Neutrophil (primary cell): ENCODE data around the gene GRAPL.
"Not testable (repeated sequence)": the region's sequence is repeated elsewhere in the genome, so short reads cannot be mapped to it uniquely, and the experiment has no call there.

Experiments used
- H3K27ac ChIP-seq: fragments of 200-600 bp; sonication (generic); 2 replicates; pipeline ENCODE4 v1.5.1; 2016; ENCODE audit warnings: mild to moderate bottlenecking, moderate library complexity
- H3K27me3 ChIP-seq: fragments of 200-600 bp; sonication (generic); 2 replicates; pipeline ENCODE4 v1.6.0; 2016; ENCODE audit warnings: mild to moderate bottlenecking
- H3K36me3 ChIP-seq: fragments of 200-600 bp; sonication (generic); 2 replicates; pipeline ENCODE4 v1.5.1; 2017
- H3K4me1 ChIP-seq, 2 experiments: fragments of 200-600 bp in 1 of 2; sonication (generic) in 1 of 2; 1 replicate in 1 of 2; 2 replicates in 1 of 2; pipeline versions ENCODE4 v1.5.1 to v1.6.1; 2013 to 2016; ENCODE audit warnings: low read depth in 1 of 2, low read length in 1 of 2, mild to moderate bottlenecking in 1 of 2, moderate library complexity in 1 of 2; ENCODE audit not compliant: control insufficient read depth in 1 of 2, insufficient read depth in 1 of 2
- H3K4me3 ChIP-seq, 2 experiments: fragments of 200-600 bp in 1 of 2; sonication (generic) in 1 of 2; 1 replicate in 1 of 2; 2 replicates in 1 of 2; pipeline ENCODE4 v1.5.1; 2013 to 2016; ENCODE audit warnings: low read depth in 1 of 2, low read length in 1 of 2, mild to moderate bottlenecking in 1 of 2, moderate library complexity in 1 of 2
- H3K9me3 ChIP-seq: fragments of 200-600 bp; sonication (generic); 2 replicates; pipeline ENCODE4 v1.5.1; 2016

Gene GRAPL

DNA sequence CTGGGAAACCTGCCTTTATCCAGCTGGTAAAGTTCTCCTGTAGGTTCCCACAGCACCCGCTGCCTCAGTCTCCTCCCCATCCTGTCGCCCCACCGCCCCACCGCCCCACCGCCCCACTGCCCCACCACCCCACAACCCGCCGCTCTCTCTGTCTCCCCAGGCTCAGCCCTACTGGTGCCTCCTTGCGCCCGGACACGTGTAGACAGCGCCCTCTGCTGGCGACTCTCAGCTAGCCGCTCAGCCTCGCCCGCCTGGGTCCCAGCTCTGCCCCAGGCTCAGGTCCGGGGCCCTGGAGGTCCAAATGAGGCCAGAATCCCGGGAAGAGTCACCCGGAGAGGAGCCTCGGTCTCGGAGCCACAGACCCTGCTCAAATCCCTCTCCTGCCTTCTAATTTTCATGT, 48.0 kb downstream of the GRAPL start:
- not testable (repeated sequence) for H3K4me3 ChIP-seq, H3K27ac ChIP-seq, H3K9me3 ChIP-seq, H3K27me3 ChIP-seq, H3K4me1 ChIP-seq, H3K36me3 ChIP-seq

DNA sequence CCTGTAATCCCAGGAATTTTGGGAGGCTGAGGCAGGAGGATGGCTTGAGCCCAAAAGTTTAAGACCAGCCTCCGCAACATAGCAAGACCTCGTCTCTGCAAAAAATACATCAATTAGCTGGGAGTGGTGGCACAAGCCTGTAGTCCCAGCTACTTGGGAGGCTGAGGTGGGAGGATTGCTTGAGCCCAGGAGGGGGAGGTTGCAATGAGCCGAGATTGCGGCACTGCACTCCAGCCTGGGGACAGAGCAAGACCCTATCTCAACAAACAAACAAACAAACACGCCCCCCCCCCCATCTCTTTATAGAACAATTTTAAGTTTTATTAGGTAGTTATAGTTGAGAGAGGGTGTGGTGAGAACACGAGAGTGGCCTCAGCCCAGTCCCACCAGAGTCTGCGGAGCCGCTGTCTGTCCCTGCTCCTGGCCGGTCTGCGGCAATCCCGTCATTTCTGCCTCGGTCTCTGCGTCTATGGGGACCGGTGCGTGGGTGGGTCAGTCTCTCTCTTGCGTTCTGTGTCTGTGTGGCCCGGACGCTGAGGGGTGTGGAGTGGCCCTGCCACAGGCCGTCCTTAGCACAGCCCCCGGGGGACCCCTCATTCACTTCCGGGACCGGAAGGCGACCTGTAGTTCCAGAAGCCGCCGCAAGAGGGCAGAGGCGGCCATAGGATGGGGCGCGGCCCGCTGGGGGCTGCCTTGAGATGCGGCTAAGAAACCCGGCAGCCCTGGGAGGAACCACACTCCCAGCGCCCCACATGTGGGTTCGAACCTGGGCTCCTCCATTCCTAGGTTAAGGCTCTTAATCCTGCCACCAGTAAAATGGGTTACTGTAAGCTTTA, 53.9 kb downstream of the GRAPL start:
- H3K9me3 ChIP-seq, H3K27me3 ChIP-seq, H3K4me3 ChIP-seq, H3K36me3 ChIP-seq, H3K27ac ChIP-seq, H3K4me1 ChIP-seq: not testable (repeated sequence)

DNA sequence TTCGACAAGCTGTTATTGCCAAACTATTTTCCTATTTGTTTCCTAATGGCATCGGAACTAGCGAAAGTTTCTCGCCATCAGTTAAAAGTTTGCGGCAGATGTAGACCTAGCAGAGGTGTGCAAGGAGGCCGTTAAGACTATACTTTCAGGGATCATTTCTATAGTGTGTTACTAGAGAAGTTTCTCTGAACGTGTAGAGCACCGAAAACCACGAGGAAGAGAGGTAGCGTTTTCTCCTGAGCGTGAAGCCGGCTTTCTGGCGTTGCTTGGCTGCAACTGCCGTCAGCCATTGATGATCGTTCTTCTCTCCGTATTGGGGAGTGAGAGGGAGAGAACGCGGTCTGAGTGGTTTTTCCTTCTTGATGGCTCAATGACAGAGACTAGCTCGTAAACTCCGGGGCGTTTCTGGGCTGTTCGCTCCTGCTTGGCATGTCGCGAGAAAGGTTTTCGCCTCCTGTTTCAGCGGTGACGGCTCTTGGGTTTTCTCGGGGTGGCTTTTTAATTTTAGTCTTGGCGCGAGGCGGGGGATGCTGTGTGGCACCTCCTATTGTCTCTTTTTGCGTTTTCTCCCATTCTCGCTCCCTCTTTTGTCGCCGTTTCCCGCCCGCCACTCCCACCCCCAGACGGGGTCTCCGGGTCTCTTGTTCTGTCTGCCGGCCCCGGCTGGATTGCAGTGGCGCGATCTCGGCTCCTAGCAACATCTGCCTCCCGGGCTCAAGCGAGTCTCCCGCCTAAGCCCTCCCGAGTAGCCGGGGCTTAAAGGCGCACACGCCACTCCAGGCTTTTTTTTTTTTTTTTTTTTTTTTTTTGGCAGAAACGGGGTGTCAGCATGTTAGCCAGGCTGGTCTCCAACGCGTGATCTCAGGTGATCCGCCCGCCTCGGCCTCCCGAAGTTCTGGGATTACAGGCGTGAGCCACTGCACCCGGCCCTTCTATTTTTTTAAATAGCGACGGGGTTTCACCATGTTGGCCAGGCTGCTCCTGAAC, 60.8 kb downstream of the GRAPL start:
- Histone ChIP-seq H3K4me3 (peak overlapping the region in 1 of 2 experiments; percentile 54), H3K27ac (peak overlapping the region; percentile 65)
- H3K27me3 ChIP-seq, H3K4me1 ChIP-seq, H3K36me3 ChIP-seq, H3K9me3 ChIP-seq: not testable (repeated sequence)

DNA sequence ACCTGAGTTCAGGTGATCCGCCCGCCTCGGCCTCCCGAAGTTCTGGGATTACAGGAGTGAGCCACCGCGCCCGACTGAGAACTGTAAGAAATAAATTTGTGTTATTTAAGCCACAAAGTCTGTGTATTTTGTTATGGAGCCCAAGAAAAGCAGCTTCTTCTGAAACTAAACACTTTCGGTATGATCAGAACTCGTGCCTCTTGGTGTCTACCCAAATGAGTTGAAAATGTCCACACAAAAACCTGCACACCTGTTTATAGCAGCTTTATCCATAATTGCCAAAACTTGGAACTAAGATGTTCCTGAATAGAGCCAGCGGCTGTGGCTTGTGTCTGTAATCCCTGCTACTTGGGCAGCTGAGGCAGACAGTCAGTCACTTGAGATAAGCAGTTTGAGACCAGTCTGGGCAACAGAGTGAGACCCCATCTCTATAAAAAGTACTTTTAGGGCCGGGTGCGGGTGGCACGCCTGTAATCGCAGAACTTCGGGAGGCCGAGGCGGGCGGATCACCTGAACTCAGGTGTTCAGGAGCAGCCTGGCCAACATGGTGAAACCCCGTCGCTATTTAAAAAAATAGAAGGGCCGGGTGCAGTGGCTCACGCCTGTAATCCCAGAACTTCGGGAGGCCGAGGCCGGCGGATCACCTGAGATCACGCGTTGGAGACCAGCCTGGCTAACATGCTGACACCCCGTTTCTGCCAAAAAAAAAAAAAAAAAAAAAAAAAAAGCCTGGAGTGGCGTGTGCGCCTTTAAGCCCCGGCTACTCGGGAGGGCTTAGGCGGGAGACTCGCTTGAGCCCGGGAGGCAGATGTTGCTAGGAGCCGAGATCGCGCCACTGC, 61.7 kb downstream of the GRAPL start:
- H3K4me1 ChIP-seq, H3K36me3 ChIP-seq, H3K27me3 ChIP-seq, H3K9me3 ChIP-seq, H3K27ac ChIP-seq, H3K4me3 ChIP-seq: not testable (repeated sequence)

DNA sequence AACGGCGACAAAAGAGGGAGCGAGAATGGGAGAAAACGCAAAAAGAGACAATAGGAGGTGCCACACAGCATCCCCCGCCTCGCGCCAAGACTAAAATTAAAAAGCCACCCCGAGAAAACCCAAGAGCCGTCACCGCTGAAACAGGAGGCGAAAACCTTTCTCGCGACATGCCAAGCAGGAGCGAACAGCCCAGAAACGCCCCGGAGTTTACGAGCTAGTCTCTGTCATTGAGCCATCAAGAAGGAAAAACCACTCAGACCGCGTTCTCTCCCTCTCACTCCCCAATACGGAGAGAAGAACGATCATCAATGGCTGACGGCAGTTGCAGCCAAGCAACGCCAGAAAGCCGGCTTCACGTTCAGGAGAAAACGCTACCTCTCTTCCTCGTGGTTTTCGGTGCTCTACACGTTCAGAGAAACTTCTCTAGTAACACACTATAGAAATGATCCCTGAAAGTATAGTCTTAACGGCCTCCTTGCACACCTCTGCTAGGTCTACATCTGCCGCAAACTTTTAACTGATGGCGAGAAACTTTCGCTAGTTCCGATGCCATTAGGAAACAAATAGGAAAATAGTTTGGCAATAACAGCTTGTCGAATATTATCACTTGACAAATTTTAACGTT, 62.5 kb downstream of the GRAPL start:
- not testable (repeated sequence) for H3K4me1 ChIP-seq, H3K9me3 ChIP-seq, H3K36me3 ChIP-seq, H3K4me3 ChIP-seq, H3K27me3 ChIP-seq, H3K27ac ChIP-seq

DNA sequence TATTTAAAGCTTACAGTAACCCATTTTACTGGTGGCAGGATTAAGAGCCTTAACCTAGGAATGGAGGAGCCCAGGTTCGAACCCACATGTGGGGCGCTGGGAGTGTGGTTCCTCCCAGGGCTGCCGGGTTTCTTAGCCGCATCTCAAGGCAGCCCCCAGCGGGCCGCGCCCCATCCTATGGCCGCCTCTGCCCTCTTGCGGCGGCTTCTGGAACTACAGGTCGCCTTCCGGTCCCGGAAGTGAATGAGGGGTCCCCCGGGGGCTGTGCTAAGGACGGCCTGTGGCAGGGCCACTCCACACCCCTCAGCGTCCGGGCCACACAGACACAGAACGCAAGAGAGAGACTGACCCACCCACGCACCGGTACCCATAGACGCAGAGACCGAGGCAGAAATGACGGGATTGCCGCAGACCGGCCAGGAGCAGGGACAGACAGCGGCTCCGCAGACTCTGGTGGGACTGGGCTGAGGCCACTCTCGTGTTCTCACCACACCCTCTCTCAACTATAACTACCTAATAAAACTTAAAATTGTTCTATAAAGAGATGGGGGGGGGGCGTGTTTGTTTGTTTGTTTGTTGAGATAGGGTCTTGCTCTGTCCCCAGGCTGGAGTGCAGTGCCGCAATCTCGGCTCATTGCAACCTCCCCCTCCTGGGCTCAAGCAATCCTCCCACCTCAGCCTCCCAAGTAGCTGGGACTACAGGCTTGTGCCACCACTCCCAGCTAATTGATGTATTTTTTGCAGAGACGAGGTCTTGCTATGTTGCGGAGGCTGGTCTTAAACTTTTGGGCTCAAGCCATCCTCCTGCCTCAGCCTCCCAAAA, 69.2 kb downstream of the GRAPL start:
- H3K36me3 ChIP-seq, H3K4me3 ChIP-seq, H3K9me3 ChIP-seq, H3K27me3 ChIP-seq, H3K27ac ChIP-seq, H3K4me1 ChIP-seq: not testable (repeated sequence)

DNA sequence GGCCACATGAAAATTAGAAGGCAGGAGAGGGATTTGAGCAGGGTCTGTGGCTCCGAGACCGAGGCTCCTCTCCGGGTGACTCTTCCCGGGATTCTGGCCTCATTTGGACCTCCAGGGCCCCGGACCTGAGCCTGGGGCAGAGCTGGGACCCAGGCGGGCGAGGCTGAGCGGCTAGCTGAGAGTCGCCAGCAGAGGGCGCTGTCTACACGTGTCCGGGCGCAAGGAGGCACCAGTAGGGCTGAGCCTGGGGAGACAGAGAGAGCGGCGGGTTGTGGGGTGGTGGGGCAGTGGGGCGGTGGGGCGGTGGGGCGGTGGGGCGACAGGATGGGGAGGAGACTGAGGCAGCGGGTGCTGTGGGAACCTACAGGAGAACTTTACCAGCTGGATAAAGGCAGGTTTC, 75.1 kb downstream of the GRAPL start:
- H3K36me3 ChIP-seq, H3K27me3 ChIP-seq, H3K4me1 ChIP-seq, H3K4me3 ChIP-seq, H3K9me3 ChIP-seq, H3K27ac ChIP-seq: not testable (repeated sequence)

DNA sequence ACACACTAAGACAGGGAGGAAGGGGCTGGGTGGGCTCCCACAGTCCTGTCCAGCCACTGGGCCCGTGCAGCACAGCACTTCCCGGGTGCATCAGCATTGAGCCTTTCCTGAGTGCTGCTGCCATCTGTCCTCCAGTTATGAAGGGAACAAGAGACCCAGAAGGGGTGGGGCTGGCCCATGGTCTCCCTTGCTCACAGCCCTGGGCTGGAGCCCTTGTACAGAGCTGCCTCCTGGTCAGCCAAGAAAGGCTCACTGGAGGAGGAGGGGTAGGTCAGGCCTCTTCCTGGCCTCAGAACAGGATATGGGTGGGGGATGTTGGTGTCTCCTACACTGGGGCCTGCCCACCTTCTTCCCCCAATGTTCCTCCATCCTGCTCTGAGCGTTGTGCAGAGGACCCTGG, 76.0 kb downstream of the GRAPL start:
- not testable (repeated sequence) for H3K4me1 ChIP-seq, H3K36me3 ChIP-seq, H3K4me3 ChIP-seq, H3K27ac ChIP-seq, H3K27me3 ChIP-seq, H3K9me3 ChIP-seq
